BJ (cell line): ENCODE measurements around the gene SH2B3. TPM values are rescaled to one million over a fixed set of nuclear protein-coding genes. Genes with fewer than 3 reads are reported as not detected.

Experiments used
- CTCF ChIA-PET: fragments of 350-600 bp; formaldehyde crosslinking; extraction: SDS; loops from one replicate; lab custom pipeline; 2021; ENCODE audit warnings: antibody characterized with exemption, inconsistent platforms; lab: Yijun Ruan, JAX
- POLR2A ChIA-PET: fragments of 300-600 bp; sonication (Branson Sonifier 250); formaldehyde crosslinking; extraction: SDS; loops from one replicate; lab custom pipeline; 2021; ENCODE audit warnings: antibody characterized with exemption; lab: Charles Lee
- DNase-seq: peaks from one replicate; pipeline ENCODE4 v3.0.0-alpha.2; 2011; ENCODE audit warnings: low read depth
- H3K27me3 ChIP-seq: 2 replicates; pipeline ENCODE4 v1.6.0; 2011; ENCODE audit warnings: low read length; ENCODE audit not compliant: control insufficient read depth, insufficient read depth
- H3K36me3 ChIP-seq: 2 replicates; pipeline ENCODE4 v1.5.1; 2011; ENCODE audit warnings: low read length; ENCODE audit not compliant: control insufficient read depth, insufficient read depth
- H3K4me3 ChIP-seq: 2 replicates; pipeline ENCODE4 v1.5.1; 2011; ENCODE audit warnings: low read depth, mild to moderate bottlenecking, control low read depth, low read length
- CTCF ChIP-seq: IDR thresholded peaks from 2 replicates; pipeline ENCODE4 v1.5.1; 2011; ENCODE audit warnings: low read depth, mild to moderate bottlenecking, control low read depth, inconsistent platforms, low read length, moderate library complexity; ENCODE audit not compliant: insufficient read depth
- polyA minus RNA-seq: library from RNA; depleted of rRNA, polyadenylated mRNA; stranded (reverse); fragments of >200 nt; gene quantifications from 2 replicates; pipeline ENCODE4 v1.2.3, GENCODE V29; 2011; rRNA and poly(A)+ RNA removed
- polyA plus RNA-seq: library from polyadenylated mRNA; depleted of rRNA; stranded (reverse); fragments of >200 nt; gene quantifications from 2 replicates; pipeline ENCODE4 v1.2.3, GENCODE V29; 2011; rRNA removed

SH2B3 gene
- polyA plus RNA-seq (19.4 and 20.2 TPM in 2 replicates), polyA minus RNA-seq (15.5 and 19.6 TPM in 2 replicates)

- no peaks in the 10 kb centered on the region for H3K36me3 ChIP-seq
- DNase-seq = no peak
- no peak for TF ChIP-seq CTCF
- ChIA-PET CTCF (interaction anchor here (1.5 to 7.5 kb wide), 2 partner anchors 9 to 46 kb away, joined by 5 to 40 read pairs; no protein-coding TSS in a partner anchor), POLR2A (no interaction called here)
- H3K4me3 ChIP-seq = peak within 1 kb of the TSS; percentile 96
- no peaks in the 10 kb centered on the region for H3K27me3 ChIP-seq
These were observed at the start of gene SH2B3 for GRCh38 chr12:111405859-111406473. Gene SH2B3 (plus strand): TSS chr12:111405923. CDS start chr12:111418146, 12,223 bp downstream.

- peaks cover 2% of the 10 kb centered on the region; the same call in 1 of the 2 replicates for H3K36me3 ChIP-seq
- H3K27me3 ChIP-seq = no peaks in the 10 kb centered on the region
- H3K4me3 ChIP-seq = no peak overlapping the region
- no peak for TF ChIP-seq CTCF
- CTCF ChIA-PET = interaction anchor here (1.6 kb wide), 1 partner anchor 38 kb away, joined by 6 read pairs; no protein-coding TSS in a partner anchor
- POLR2A ChIA-PET = no interaction called here
- DNase-seq = no peak
These were observed 46.4 kb upstream of the SH2B3 start for GRCh38 chr12:111359231-111359913.

GRCh38 chr12:111359914-111360276 lies 45.8 kb upstream of the SH2B3 start:
- peaks cover 2% of the 10 kb centered on the region; the same call in 1 of the 2 replicates for H3K36me3 ChIP-seq
- DNase-seq = no peak
- no peak for TF ChIP-seq CTCF
- CTCF ChIA-PET = no interaction called here
- H3K27me3 ChIP-seq = no peaks in the 10 kb centered on the region
- POLR2A ChIA-PET = no interaction called here
- no peak overlapping the region for H3K4me3 ChIP-seq

GRCh38 chr12:111360325-111360930 lies 45.3 kb upstream of the SH2B3 start:
- no peak for DNase-seq
- no peak overlapping the region for H3K4me3 ChIP-seq
- ChIA-PET POLR2A (no interaction called here), CTCF (interaction anchor here (0.5 kb wide), 1 partner anchor 36 kb away, joined by 3 read pairs; no protein-coding TSS in a partner anchor)
- TF ChIP-seq CTCF = no peak
- peaks cover 2% of the 10 kb centered on the region; the same call in 1 of the 2 replicates for H3K36me3 ChIP-seq
- no peaks in the 10 kb centered on the region for H3K27me3 ChIP-seq
